Fibroblast of skin of scalp (primary cell): ENCODE measurements around the gene C12orf50.
A peak's percentile ranks its signal among the peaks of the same experiment; 100 is the strongest.
"Not testable (repeated sequence)": the region's sequence is repeated elsewhere in the genome, so short reads cannot be mapped to it uniquely, and the experiment has no call there.

ENCODE experiments used
- DNase-seq: peaks from one replicate; pipeline ENCODE4 v3.0.0-alpha.2; 2013

The C12orf50 gene

GRCh38 chr12:87985069-87985675, 44.0 kb downstream of the C12orf50 start:
- DNase-seq: no peak

- DNase-seq: peak; percentile 74
These were observed 47.0 kb downstream of the C12orf50 start for GRCh38 chr12:87982208-87982607.

GRCh38 chr12:87981495-87981894, 47.7 kb downstream of the C12orf50 start:
- DNase-seq: peak; percentile 12

DNA sequence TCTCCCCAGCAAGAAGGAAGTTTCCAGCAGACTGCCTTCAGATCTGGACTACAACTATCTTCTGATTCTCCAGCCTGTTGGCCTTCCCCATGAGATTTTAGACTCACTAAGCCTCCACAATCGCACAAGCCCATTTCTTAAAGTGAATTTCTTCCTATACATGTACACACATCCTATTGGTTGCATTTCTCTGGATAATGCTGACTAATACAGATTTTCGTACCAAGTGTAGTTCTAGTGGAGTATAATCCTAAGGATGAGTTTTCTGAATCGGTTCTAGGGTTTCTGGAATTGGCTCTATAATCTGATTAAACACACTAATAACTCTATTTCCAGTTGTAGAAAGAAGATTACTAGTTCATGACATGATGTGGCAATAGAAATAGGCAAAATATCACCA, 53.3 kb downstream of the C12orf50 start:
- no peak for DNase-seq

- DNase-seq: peak; percentile 26
These were observed 61.3 kb downstream of the C12orf50 start for GRCh38 chr12:87967871-87968270.

DNA sequence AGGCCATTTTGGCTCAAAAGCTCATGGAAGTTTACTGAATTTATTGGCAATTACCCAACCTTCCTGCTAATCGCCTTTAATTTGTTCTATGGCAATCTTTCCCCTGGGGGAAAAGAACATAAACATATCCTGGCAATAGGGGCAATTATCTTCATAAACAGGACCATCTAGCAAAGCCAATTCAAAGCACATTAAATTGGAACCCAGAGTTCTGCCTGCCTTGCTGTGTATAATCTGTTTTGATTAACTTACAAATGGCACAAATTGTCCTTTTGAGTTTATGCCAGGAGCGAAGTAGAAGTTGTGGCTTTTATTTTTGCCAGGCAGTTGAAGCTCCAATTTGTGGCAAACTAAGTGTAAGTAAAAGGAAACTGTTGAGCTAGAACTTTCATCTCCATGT, 68.6 kb downstream of the C12orf50 start:
- no peak for DNase-seq

DNA sequence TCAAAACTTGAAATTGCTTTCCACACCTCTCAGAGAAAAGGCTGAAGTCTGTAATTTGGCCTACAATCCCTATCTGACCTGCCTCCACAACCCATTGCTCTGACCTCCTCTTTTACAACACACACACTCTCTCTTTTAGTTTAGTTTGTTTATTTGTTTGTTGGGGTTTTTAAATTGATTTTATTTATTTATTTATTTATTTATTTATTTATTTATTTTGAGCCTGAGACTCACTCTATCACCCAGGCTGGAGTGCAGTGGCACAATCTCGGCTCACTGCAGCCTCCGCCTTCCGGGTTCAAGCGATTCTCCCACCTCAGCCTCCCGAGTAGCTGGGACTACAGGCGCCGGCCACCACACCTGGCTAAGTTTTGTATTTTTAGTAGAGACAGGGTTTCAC, 75.2 kb downstream of the C12orf50 start:
- not testable (repeated sequence) for DNase-seq

DNA sequence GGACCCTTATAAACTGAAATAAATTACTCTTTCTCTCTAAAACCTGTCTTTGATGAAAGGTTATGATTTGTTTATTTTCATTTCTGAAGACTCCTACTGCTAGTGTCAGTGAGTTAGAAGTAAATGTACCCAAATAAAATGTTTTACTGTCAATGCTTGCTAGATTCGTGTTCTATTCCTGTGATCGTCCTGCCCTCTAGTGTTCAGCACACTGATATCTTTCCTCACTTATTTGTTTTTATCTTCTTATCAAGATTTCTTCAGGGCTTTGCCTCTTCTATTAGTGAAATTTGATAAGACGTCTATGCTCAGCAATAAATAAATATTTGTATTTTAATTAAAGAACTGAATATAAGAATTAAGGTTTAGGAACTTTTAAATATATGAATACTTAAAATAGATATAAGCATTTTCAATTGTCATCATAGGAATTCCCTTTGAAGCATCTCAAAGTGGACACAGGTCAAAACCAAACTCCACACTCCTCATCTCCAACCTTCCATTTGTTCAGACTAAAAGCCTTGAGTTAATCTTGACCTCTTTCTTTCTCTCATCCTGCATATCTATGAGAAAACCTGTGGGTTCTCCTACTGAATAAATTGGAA, 75.8 kb downstream of the C12orf50 start:
- DNase-seq: peak; percentile 61

GRCh38 chr12:87952850-87953249, 76.4 kb downstream of the C12orf50 start:
- no peak for DNase-seq

GRCh38 chr12:87952223-87952622, 77.0 kb downstream of the C12orf50 start:
- no peak for DNase-seq

DNA sequence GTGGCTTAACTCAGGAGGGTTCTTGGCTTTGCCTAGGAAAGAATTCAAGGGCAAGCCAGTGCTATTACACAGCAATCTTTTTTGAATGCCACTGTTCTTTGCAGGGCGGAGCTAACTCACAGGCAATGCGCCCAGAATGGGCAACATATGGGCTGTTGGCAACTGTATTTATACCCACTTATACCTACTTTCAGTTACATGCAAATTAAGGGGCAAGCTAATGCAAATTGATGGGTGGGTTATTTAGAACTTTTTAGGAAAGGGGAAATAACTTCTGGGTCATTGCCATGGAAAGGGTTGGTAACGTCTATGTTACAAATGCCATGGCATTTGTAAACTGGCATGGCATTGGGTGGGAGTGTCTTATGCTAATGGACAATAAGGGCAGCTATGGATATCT, 85.4 kb downstream of the C12orf50 start:
- no peak for DNase-seq

- DNase-seq: no peak
These were observed 86.2 kb downstream of the C12orf50 start for GRCh38 chr12:87943023-87943422.

GRCh38 chr12:87939182-87939581, 90.0 kb downstream of the C12orf50 start:
- no peak for DNase-seq

DNA sequence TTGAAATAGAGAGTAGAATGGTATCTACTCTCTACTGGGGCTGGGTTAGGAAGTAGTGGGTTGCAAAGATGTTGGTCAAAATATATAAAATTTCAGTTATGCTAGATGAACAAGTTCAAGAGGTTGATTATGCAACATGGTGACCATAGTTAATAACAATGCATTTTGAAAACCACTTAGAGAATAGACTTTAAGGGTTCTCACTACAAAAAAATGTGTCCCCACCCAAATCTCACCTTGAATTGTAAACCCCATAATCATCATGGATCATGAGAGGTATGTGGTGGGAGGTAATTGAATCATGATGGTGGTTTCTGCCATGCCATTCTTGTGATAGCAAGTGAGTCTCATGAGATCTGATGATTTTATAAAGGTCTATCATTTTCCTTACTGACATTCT, 94.0 kb downstream of the C12orf50 start:
- DNase-seq: no peak

DNA sequence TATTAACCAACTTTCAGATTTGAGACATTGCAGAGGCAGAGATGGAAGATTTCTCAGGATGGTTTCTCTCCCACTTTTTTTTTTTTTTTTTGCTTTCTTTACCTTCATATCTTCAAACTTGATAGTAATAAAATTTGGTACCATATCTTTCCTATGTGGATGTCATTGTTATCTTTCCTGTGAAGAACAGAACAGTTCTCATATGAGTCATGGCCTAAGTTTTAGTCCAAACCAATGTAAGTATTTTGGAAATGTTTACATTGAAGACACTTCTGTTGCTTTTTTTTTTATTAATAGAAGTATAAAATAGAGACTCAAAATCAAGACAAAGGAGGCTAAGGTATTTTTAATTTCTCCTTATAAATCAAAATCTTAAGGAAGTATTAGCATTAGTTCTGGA, 95.2 kb downstream of the C12orf50 start:
- DNase-seq: peak; percentile 28

DNA sequence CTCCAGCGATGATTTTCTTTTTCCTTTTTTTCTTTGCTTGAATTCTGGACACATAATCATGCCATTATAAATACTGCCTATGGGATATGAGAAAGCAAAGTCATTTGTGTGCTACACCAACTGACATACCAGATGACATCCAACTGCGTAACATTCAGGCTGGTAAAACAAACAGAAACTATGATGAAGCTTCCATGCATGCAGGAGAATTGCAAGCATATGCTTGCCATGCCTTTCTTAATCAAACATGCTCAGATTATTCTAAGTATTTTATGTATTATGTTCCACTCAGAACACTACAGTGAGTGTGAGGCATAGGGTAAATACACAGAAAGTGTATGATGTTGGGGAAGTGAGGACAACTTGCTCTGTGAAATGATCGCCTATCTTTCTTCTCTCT, 97.4 kb downstream of the C12orf50 start:
- peak; percentile 81 for DNase-seq

DNA sequence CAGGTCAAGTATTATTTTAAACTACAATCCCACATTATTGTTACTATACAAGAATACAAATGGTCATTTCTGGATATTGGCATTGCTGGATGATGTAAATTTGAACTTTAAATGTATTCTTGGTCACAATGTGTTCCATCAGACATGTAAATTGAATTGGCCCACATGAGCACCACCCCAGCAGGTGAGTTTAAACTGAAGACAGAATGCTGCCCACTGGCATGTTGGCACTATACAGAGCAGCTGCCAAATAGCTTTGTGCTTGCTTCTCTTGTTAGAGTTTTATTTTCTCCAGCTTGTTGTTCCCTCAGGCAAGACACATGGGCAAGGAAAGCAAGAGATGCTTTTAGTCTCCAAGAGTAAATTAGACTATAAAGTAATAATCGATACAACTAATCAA, 98.6 kb downstream of the C12orf50 start:
- DNase-seq: no peak
